GM23338 (cell line): ENCODE data around the gene TRPC4.

ENCODE experiments used
- CREB1 ChIP-seq: fragments of 250-450 bp; sonication (Bioruptor Pico); IDR thresholded peaks from 2 replicates; pipeline ENCODE4 v1.5.0; 2020; ENCODE audit warnings: low read depth, mild to moderate bottlenecking, moderate library complexity
- ETS1 ChIP-seq: IDR thresholded peaks from 2 replicates; pipeline ENCODE4 v1.6.1; 2016; ENCODE audit warnings: antibody characterized with exemption
- EZH2 ChIP-seq: fragments of 200-600 bp; sonication (generic); IDR thresholded peaks from one replicate; pipeline ENCODE4 v1.8.0; 2017; ENCODE audit warnings: antibody characterized with exemption, mild to moderate bottlenecking, low read depth; ENCODE audit not compliant: unreplicated experiment
- EZH2phosphoT487 ChIP-seq: fragments of 200-600 bp; sonication (generic); IDR thresholded peaks from one replicate; pipeline ENCODE4 v1.8.1; 2018; ENCODE audit warnings: antibody characterized with exemption; ENCODE audit not compliant: unreplicated experiment
- JUNB ChIP-seq: IDR thresholded peaks from one replicate; pipeline ENCODE4 v1.6.1; 2016; ENCODE audit warnings: antibody characterized with exemption; ENCODE audit not compliant: unreplicated experiment
- POLR2AphosphoS5 ChIP-seq: IDR thresholded peaks from 2 replicates; pipeline ENCODE4 v1.6.1; 2016; ENCODE audit warnings: antibody characterized with exemption, low read depth
- REST ChIP-seq: IDR thresholded peaks from one replicate; pipeline ENCODE4 v1.6.1; 2018; ENCODE audit warnings: antibody characterized with exemption; ENCODE audit not compliant: unreplicated experiment
- STAT1 ChIP-seq: IDR thresholded peaks from one replicate; pipeline ENCODE4 v1.6.1; 2016; ENCODE audit warnings: antibody characterized with exemption; ENCODE audit not compliant: unreplicated experiment
- ZNF114 ChIP-seq: fragments of 250-450 bp; sonication (Bioruptor Pico); IDR thresholded peaks from 2 replicates; pipeline ENCODE4 v1.5.0; 2020; ENCODE audit warnings: mild to moderate bottlenecking, moderate library complexity
- TF ChIP-seq, protein P1 (sequence below), 2 experiments: fragments of 200-600 bp in 1 of 2; sonication (generic) in 1 of 2; conservative IDR thresholded peaks; 2 replicates each; pipeline versions ENCODE4 v1.5.1 to v1.6.1; 2016 to 2017; ENCODE audit warnings: antibody characterized with exemption in 2 of 2, low read depth in 2 of 2, mild to moderate bottlenecking in 2 of 2, moderate library complexity in 1 of 2

- TF ChIP-seq EZH2, result no peak
- TF ChIP-seq, protein P1, sequence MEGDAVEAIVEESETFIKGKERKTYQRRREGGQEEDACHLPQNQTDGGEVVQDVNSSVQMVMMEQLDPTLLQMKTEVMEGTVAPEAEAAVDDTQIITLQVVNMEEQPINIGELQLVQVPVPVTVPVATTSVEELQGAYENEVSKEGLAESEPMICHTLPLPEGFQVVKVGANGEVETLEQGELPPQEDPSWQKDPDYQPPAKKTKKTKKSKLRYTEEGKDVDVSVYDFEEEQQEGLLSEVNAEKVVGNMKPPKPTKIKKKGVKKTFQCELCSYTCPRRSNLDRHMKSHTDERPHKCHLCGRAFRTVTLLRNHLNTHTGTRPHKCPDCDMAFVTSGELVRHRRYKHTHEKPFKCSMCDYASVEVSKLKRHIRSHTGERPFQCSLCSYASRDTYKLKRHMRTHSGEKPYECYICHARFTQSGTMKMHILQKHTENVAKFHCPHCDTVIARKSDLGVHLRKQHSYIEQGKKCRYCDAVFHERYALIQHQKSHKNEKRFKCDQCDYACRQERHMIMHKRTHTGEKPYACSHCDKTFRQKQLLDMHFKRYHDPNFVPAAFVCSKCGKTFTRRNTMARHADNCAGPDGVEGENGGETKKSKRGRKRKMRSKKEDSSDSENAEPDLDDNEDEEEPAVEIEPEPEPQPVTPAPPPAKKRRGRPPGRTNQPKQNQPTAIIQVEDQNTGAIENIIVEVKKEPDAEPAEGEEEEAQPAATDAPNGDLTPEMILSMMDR (conservative IDR thresholded peaks at IDR 0.05; ENCODE audit: low read depth in 2 of 2), result no peak
- TF ChIP-seq REST, result no peak
- no peak for TF ChIP-seq ZNF114 (CRISPR knock-in tag)
- TF ChIP-seq POLR2AphosphoS5, result no peak
- TF ChIP-seq STAT1, result no peak
- no peak for TF ChIP-seq EZH2phosphoT487
- TF ChIP-seq ETS1, result no peak
- no peak for TF ChIP-seq JUNB
- no peak for TF ChIP-seq CREB1 (CRISPR knock-in tag)
These were observed 282.3 kb downstream of the TRPC4 start for GRCh38 chr13:37587236-37587635.
